Erythroblast (primary cell): ENCODE measurements around the gene CHADL.

Experiments used
- GATA1 ChIP-seq: IDR thresholded peaks from 2 replicates; pipeline ENCODE4 v1.6.1; 2011; ENCODE audit warnings: low read depth, mild to moderate bottlenecking, control low read depth, low read length, moderate library complexity
- POLR2A ChIP-seq: IDR thresholded peaks from 2 replicates; pipeline ENCODE4 v1.6.1; 2011; ENCODE audit warnings: mild to moderate bottlenecking, low read length

GRCh38 chr22:41254230-41254629 is 13.5 kb upstream of the CHADL start:
- TF ChIP-seq POLR2A: no peak
- no peak for TF ChIP-seq GATA1
